Endothelial cell of umbilical vein (primary cell): ENCODE measurements around the gene ALOXE3. TPM values are rescaled to one million over a fixed set of nuclear protein-coding genes. Genes with fewer than 3 reads are reported as not detected.

ENCODE experiments used
- BruUV-seq: library from RNA; stranded (reverse); fragments of 400-500 nt; replicated peaks from 2 replicates; lab custom pipeline; 2021; lab: Mats Ljungman, UMichigan
- CTCF ChIA-PET: fragments of 300-600, 350-600 bp; sonication (Branson Sonifier 250); formaldehyde crosslinking; loops from one replicate; lab custom pipeline; 2021; ENCODE audit warnings: antibody characterized with exemption, inconsistent platforms; lab: Charles Lee
- POLR2A ChIA-PET: fragments of 300-600, 350-600 bp; sonication (Branson Sonifier 250); formaldehyde crosslinking; loops from one replicate; lab custom pipeline; 2021; ENCODE audit warnings: antibody characterized with exemption, inconsistent platforms; lab: Charles Lee
- DNase-seq: peaks from one replicate; pipeline ENCODE4 v3.0.0-alpha.2; 2011; ENCODE audit warnings: low read depth, low spot score
- FAIRE-seq: peaks from 2 replicates; lab custom pipeline; 2011; peaks lifted over from hg19 to GRCh38; lab: Jason Lieb, UNC
- H2AFZ ChIP-seq: 2 replicates; pipeline ENCODE4 v1.6.0; 2012; ENCODE audit warnings: low read depth, low read length, control low read depth, inconsistent platforms
- H3K27ac ChIP-seq: 2 replicates; pipeline ENCODE4 v1.5.1; 2011; ENCODE audit warnings: low read depth, mild to moderate bottlenecking, control low read depth, low read length, moderate library complexity; ENCODE audit not compliant: insufficient read depth
- H3K27me3 ChIP-seq, 2 experiments: 2 replicates each; pipeline versions ENCODE4 v1.6.0 to v1.6.1; 2011; ENCODE audit warnings: low read length in 2 of 2, mixed read lengths in 1 of 2; ENCODE audit not compliant: control insufficient read depth in 2 of 2, insufficient read depth in 2 of 2
- H3K36me3 ChIP-seq, 2 experiments: 2 replicates in 1 of 2; 3 replicates in 1 of 2; pipeline ENCODE4 v1.5.1; 2011; ENCODE audit warnings: low read length in 2 of 2, mild to moderate bottlenecking in 1 of 2, moderate library complexity in 1 of 2; ENCODE audit not compliant: control insufficient read depth in 2 of 2, insufficient read depth in 2 of 2; ENCODE audit errors: extremely low read depth in 1 of 2
- H3K4me1 ChIP-seq: 3 replicates; pipeline ENCODE4 v1.5.1; 2011; ENCODE audit warnings: mild to moderate bottlenecking, low read length; ENCODE audit not compliant: control insufficient read depth, insufficient read depth; ENCODE audit errors: extremely low read depth
- H3K4me2 ChIP-seq: 2 replicates; pipeline ENCODE4 v1.6.1; 2011; ENCODE audit warnings: low read length, control low read depth, mixed read lengths; ENCODE audit not compliant: insufficient read depth
- H3K4me3 ChIP-seq, 3 experiments: fragments of 200-600 bp in 1 of 3; sonication (generic), shearing (Covaris generic) in 1 of 3; replicated peaks in 1 of 3; 2 replicates each; pipeline ENCODE4 v1.5.1; 2011 to 2016; ENCODE audit warnings: control low read depth in 3 of 3, low read length in 3 of 3, mild to moderate bottlenecking in 2 of 3, inconsistent platforms in 1 of 3, low read depth in 1 of 3, moderate library complexity in 1 of 3; ENCODE audit not compliant: insufficient read depth in 1 of 3
- H3K79me2 ChIP-seq: 2 replicates; pipeline ENCODE4 v1.6.0; 2012; ENCODE audit warnings: low read length, inconsistent platforms; ENCODE audit not compliant: control insufficient read depth, insufficient read depth
- H3K9ac ChIP-seq: replicated peaks from 2 replicates; pipeline ENCODE3; 2011; ENCODE audit warnings: low read length, control low read depth; ENCODE audit not compliant: insufficient read depth; ENCODE audit errors: extremely low read depth
- H3K9me1 ChIP-seq: replicated peaks from 3 replicates; pipeline ENCODE4 v1.6.0; 2011; ENCODE audit warnings: mild to moderate bottlenecking, low read length; ENCODE audit not compliant: control insufficient read depth, insufficient read depth; ENCODE audit errors: extremely low read depth
- H3K9me3 ChIP-seq: replicated peaks from 2 replicates; pipeline ENCODE4 v1.5.1; 2012; ENCODE audit warnings: low read length, inconsistent platforms; ENCODE audit not compliant: control insufficient read depth, insufficient read depth
- H4K20me1 ChIP-seq: replicated peaks from 2 replicates; pipeline ENCODE3; 2011; ENCODE audit warnings: mild to moderate bottlenecking, low read length; ENCODE audit not compliant: control insufficient read depth, insufficient read depth; ENCODE audit errors: extremely low read depth
- EZH2 ChIP-seq: IDR thresholded peaks from 2 replicates; pipeline ENCODE4 v1.6.1; 2012; ENCODE audit warnings: borderline replicate concordance, low read depth, mild to moderate bottlenecking, moderate library complexity, low read length, inconsistent platforms; ENCODE audit not compliant: severe bottlenecking
- GATA2 ChIP-seq: IDR thresholded peaks from 2 replicates; pipeline ENCODE4 v1.7.0; 2011; ENCODE audit warnings: low read depth, mild to moderate bottlenecking, moderate library complexity, mixed read lengths, low read length; ENCODE audit not compliant: insufficient read length, insufficient read depth
- JUN ChIP-seq: IDR thresholded peaks from 2 replicates; pipeline ENCODE4 v1.6.1; 2011; ENCODE audit warnings: borderline replicate concordance, low read depth; ENCODE audit not compliant: insufficient read length, insufficient read depth
- POLR2AphosphoS5 ChIP-seq: IDR thresholded peaks from 2 replicates; pipeline ENCODE4 v1.6.1; 2012; ENCODE audit warnings: low read depth, mild to moderate bottlenecking, control low read depth, low read length, moderate library complexity; ENCODE audit not compliant: insufficient read depth
- dilution Hi-C: fragments of 300-500 bp; cut with MboI; formaldehyde crosslinking; loops from one replicate; pipeline ENCODE4 v1.15.0; 2019; ENCODE audit warnings: low sequenced_read_pairs; ENCODE audit not compliant: extremely low pct_ligation_motif_present
- intact Hi-C: fragments of 100-400 bp; cut with micrococcal nuclease; formaldehyde crosslinking; loops from one replicate; pipeline ENCODE4 v1.10.0; 2022
- polyA plus RNA-seq, 4 experiments: library from polyadenylated mRNA; depleted of rRNA in 3 of 4; stranded (reverse) in 3 of 4; unstranded in 1 of 4; fragments of >200 nt; gene quantifications; 2 replicates each; pipeline versions ENCODE4 v1.2.1 to v1.2.3, GENCODE V29; 2011 to 2012; ENCODE audit warnings: missing spikeins in 1 of 4
- total RNA-seq: library from RNA; stranded (reverse); gene quantifications from 2 replicates; pipeline ENCODE4 v1.2.3, GENCODE V29; 2021

The ALOXE3 gene
- total and polyA plus RNA-seq, 2 donors (not counting 3 experiments of a cell fraction or from before 2014, with no cell fraction given) = 0.01 TPM; not detected in 1

DNA sequence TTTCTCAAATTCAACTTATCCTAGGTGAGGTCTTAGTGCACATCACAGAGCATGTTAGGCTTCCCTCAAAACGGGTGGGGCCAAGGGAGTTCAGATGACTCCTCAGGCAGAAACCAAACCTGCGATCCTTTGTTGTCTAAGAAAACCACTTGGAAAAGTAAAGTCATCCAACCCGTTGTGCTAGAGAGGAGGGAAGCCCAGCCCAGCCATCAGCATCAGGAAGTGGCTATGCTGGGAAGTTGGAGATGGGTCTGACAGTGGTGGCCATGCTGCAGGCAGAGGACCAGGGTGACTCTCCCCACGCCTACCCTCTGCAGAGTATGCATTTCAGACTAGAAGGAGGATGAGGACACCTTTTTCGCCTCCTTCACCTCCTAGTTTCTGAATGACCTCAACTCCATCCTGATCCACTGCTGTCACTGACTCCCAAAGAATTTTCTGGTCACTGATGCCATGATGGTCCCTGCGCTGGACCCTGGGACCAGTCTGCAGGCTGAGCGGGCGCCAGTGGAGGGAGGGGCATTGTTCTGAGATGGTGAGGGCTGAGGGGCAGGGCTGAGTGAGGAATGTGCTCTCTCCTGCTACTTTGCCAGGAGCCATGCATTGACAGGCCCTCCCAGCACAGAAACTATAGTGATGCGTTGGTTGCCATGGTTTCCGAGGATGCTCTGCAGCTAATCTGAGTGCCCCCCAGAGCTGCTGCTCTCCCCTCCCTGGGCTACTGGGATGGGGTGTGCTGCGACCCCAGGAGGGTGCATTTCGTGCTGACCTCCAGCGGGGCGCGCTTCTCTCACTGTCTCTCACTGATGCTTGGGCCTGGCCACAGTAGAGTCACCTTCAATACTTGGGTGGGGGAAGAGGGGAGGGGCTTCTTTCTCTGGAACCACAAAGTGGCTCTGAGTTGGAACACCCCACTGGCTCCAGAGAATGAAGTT lies 51.2 kb downstream of the ALOXE3 start:
- FAIRE-seq (no peak), DNase-seq (no peak)
- Histone ChIP-seq H3K36me3 (no peaks in the 10 kb centered on the region), H2AFZ (no peak overlapping the region), H3K4me3 (no peak overlapping the region), H3K4me1 (peaks cover 8% of the 10 kb centered on the region), H3K9ac (no peak overlapping the region), H3K4me2 (no peak overlapping the region), H3K27ac (no peak overlapping the region), H4K20me1 (no peaks in the 10 kb centered on the region), H3K9me1 (no peaks in the 10 kb centered on the region), H3K9me3 (no peaks in the 10 kb centered on the region), H3K27me3 (peaks cover 29 to 38% of the 10 kb centered on the region in 2 experiments), H3K79me2 (no peaks in the 10 kb centered on the region)
- ChIA-PET CTCF (no interaction called here), POLR2A (no interaction called here)
- no TSS peak for BruUV-seq
- intact Hi-C loops = no loop called here
- no peak for TF ChIP-seq POLR2AphosphoS5
- no peak for TF ChIP-seq EZH2
- TF ChIP-seq GATA2 = no peak
- dilution Hi-C loops = no loop called here

DNA sequence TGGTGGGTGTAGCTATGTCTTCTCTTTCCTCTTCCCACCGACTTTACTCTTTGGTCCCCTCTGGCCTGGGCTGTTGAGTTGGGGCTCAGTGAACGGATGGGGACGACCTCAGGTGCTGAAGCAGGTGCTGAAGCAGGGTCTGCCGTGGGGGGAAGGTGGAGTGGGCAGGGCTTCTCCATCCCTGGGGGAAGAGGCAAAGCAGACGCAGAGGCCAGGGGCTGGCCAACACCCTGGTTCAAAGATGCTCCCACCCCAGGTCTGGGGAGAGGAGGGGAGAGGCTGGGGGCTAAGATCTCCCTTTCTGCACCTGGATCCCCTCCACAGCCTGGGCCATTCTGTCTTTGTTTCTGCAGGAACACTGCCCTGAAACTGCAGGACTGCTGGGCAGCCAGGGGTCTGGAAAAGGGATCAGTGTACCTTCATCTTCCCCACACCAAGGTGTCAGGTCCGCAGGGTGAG lies 53.7 kb downstream of the ALOXE3 start:
- dilution Hi-C loops (no loop called here), intact Hi-C loops (no loop called here)
- Histone ChIP-seq H3K79me2 (no peaks in the 10 kb centered on the region), H3K27ac (no peak overlapping the region), H3K4me1 (peaks cover 8% of the 10 kb centered on the region), H3K9me1 (no peaks in the 10 kb centered on the region), H3K9ac (no peak overlapping the region), H3K36me3 (no peaks in the 10 kb centered on the region), H3K9me3 (no peaks in the 10 kb centered on the region), H3K27me3 (peaks cover 44% of the 10 kb centered on the region in 2 experiments), H4K20me1 (no peaks in the 10 kb centered on the region), H2AFZ (no peak overlapping the region), H3K4me3 (no peak overlapping the region), H3K4me2 (no peak overlapping the region)
- no peak for TF ChIP-seq JUN
- DNase-seq = no peak
- no TSS peak for BruUV-seq
- POLR2A ChIA-PET = no interaction called here
- CTCF ChIA-PET = interaction anchor here (11.0 kb wide), 1 partner anchor 11 kb away, joined by 158 read pairs; no protein-coding TSS in a partner anchor
- no peak for FAIRE-seq
